OCI-LY3 (cell line): Measurements from ENCODE around the gene H2AZ1.

Experiments
- EZH2phosphoT487 ChIP-seq: fragments of 200-600 bp; shearing (Covaris generic); IDR thresholded peaks from 2 replicates; pipeline ENCODE4 v1.6.1; 2018; ENCODE audit warnings: antibody characterized with exemption, mixed run types, low read depth
- TF ChIP-seq, protein P1 (sequence below): fragments of 200-600, 300-600 bp; sonication (generic); IDR thresholded peaks from 2 replicates; pipeline ENCODE4 v1.5.1; 2014; ENCODE audit warnings: antibody characterized with exemption, low read length, low read depth

DNA sequence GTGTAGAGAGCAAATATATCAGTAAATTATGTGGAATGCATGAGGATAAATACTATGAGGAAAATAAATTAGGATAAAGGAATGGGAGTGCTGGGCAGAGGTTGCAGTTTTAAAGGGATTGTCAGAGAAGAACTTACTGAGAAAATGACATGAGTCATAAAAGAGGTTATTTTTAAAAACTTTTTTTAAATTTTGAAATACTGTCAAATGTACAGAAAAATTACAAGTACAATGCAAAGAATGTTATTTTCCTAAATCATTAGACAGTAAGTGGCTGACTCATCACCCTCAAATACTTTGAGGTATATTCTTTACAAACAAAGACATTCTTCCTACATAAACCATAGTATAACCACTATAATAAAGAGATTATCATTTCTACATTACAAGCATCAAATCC is 29.8 kb upstream of the H2AZ1 start:
- TF ChIP-seq EZH2phosphoT487, result no peak
- TF ChIP-seq, protein P1, sequence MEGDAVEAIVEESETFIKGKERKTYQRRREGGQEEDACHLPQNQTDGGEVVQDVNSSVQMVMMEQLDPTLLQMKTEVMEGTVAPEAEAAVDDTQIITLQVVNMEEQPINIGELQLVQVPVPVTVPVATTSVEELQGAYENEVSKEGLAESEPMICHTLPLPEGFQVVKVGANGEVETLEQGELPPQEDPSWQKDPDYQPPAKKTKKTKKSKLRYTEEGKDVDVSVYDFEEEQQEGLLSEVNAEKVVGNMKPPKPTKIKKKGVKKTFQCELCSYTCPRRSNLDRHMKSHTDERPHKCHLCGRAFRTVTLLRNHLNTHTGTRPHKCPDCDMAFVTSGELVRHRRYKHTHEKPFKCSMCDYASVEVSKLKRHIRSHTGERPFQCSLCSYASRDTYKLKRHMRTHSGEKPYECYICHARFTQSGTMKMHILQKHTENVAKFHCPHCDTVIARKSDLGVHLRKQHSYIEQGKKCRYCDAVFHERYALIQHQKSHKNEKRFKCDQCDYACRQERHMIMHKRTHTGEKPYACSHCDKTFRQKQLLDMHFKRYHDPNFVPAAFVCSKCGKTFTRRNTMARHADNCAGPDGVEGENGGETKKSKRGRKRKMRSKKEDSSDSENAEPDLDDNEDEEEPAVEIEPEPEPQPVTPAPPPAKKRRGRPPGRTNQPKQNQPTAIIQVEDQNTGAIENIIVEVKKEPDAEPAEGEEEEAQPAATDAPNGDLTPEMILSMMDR, result no peak
